Stomach smooth muscle (tissue), 2 donors: ENCODE results near the gene WSCD2.

Experiments used
- H3K27ac ChIP-seq: one replicate; pipeline ENCODE4 v1.7.0; 2013; ENCODE audit warnings: mild to moderate bottlenecking, low read length, inconsistent platforms
- H3K27me3 ChIP-seq, 2 donors: one replicate each; pipeline ENCODE4 v1.7.0; 2013; ENCODE audit warnings: low read length in 2 of 2; ENCODE audit not compliant: insufficient read depth in 2 of 2, control insufficient read depth in 1 of 2
- H3K36me3 ChIP-seq, 2 donors: one replicate each; pipeline ENCODE4 v1.7.0; 2013; ENCODE audit warnings: low read length in 2 of 2; ENCODE audit not compliant: control insufficient read depth in 2 of 2, insufficient read depth in 2 of 2
- H3K4me1 ChIP-seq: one replicate; pipeline ENCODE4 v1.7.0; 2013; ENCODE audit warnings: low read length; ENCODE audit not compliant: control insufficient read depth, insufficient read depth
- H3K4me3 ChIP-seq, 2 donors: one replicate each; pipeline ENCODE4 v1.7.0; 2013; ENCODE audit warnings: low read length in 2 of 2
- H3K9ac ChIP-seq, 2 donors: one replicate each; pipeline ENCODE4 v1.7.0; 2013; ENCODE audit warnings: low read length in 2 of 2, mild to moderate bottlenecking in 1 of 2
- H3K9me3 ChIP-seq, 2 donors: one replicate each; pipeline ENCODE4 v1.7.0; 2013; ENCODE audit warnings: low read length in 2 of 2; ENCODE audit not compliant: control insufficient read depth in 2 of 2
- donor health status: healthy.
- donor health status: Pancreatic carcinoma.

WSCD2 gene

DNA sequence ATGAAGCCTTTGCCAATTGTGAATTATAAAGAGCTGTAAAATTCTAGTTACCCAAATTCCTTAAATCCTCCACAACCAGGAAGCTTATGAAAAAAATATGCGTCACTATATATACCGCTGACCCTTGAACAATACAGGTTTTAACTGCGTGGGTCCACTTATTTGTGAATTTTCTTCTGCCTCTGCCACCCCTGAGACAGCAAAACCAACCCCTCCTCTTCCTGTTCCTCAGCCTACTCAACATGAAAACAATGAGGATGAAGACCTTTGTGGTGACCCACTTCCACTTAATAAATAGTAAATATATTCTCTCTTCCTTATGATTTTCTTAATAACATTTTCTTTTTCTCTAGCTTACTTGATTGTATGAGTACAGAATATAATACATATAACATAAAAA, 167.9 kb downstream of the WSCD2 start:
- Histone ChIP-seq H3K27ac (no peak overlapping the region), H3K27me3 (peaks cover 0 to 2% of the 10 kb centered on the region in 2 donors), H3K9ac (no peak overlapping the region), H3K36me3 (no peaks in the 10 kb centered on the region), H3K9me3 (no peaks in the 10 kb centered on the region), H3K4me1 (peaks cover 4% of the 10 kb centered on the region), H3K4me3 (no peak overlapping the region)

DNA sequence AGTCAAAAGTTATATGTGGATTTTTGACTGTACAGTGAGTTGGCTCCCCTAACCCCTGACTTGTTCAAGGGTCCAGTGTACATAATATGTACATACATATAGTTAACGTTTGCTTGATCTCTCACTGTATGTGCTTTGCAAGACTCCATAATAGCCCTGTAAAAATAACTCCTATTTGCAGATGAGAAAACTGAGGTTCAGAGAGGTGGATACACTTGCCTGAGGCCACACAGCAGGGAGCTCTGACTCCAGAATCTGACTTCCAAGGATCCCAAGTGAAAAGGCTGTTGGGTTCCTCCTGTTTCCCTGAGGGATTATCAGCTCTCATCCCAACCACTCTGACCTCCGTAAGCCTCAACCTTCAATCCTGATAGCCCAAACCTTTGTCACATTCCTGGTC, 168.3 kb downstream of the WSCD2 start:
- H3K27ac ChIP-seq: no peak overlapping the region
- H3K27me3 ChIP-seq: peaks cover 0 to 2% of the 10 kb centered on the region in 2 donors
- peaks cover 6% of the 10 kb centered on the region for H3K4me1 ChIP-seq
- H3K9me3 ChIP-seq: no peaks in the 10 kb centered on the region
- H3K36me3 ChIP-seq: no peaks in the 10 kb centered on the region
- no peak overlapping the region for H3K9ac ChIP-seq
- H3K4me3 ChIP-seq: no peak overlapping the region

DNA sequence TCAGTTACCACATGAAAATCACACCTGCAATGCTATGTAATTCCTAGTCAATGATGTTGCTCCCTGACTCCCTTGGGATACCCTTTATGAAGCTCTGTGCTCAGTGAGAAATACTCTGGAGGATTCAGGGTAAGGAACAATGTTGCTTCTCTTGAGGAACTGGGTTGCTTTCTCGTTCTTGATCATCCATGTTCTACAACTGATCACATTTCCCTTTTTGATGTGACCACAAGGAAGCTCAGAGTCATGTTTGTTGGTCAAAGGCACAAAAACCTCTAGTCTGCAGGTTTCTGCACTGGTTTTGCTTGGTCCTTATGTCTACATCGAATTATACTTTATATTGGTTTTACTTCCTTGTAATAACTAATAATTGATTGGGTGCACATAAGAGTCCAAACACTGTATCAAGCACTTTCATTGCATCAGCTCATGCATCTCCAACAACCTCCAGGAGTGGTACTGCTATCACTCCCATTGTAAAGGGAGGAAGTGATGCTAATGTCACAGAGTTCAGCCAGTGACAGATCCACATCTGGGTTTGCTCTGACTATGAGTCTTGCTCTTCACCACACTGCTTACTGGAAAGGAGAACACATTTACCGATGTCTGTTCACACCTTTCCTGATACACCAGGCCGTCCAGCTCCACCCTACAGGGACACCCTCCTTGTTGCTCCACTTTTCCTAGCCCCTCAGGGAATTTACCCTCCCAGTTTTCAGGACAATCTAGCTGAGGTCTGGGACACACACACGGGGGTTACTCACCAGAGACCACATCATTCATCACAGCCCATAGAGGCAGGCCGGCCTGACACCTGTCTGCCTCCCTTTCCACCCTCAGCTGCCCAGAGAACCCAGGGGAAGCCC, 169.0 kb downstream of the WSCD2 start:
- Histone ChIP-seq H3K36me3 (no peaks in the 10 kb centered on the region), H3K27me3 (peaks cover 0 to 2% of the 10 kb centered on the region in 2 donors), H3K4me1 (peaks cover 11% of the 10 kb centered on the region), H3K4me3 (no peak overlapping the region), H3K27ac (no peak overlapping the region), H3K9ac (no peak overlapping the region), H3K9me3 (no peaks in the 10 kb centered on the region)

DNA sequence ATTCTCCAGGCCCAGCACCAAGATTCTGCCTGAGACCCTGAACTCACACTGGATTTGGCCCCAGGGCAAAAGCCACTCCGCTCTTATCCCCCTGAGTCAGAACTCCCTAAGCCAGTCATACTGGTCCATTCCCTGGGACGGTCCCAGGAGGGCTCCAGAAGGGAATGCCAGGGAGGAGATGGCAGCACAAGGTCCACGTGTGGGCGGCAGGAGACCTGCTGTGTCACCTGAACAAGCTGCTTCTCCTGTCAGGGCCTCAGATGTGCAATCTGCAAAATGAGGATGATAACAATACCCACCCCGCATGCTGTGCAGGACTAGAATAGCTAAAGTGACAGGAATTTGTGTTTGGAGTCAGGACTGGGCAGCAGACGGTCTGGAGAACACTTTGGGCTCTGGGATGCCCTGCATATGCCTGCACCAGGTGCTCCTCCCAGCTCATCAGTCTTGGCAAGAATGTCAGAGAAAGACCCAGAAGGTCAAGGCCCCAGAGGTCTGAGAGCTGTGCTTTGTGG, 169.7 kb downstream of the WSCD2 start:
- H3K9ac ChIP-seq: no peak overlapping the region
- H3K27me3 ChIP-seq: peaks cover 0 to 2% of the 10 kb centered on the region in 2 donors
- H3K36me3 ChIP-seq: no peaks in the 10 kb centered on the region
- no peak overlapping the region for H3K4me3 ChIP-seq
- H3K9me3 ChIP-seq: no peaks in the 10 kb centered on the region
- H3K4me1 ChIP-seq: peaks cover 18% of the 10 kb centered on the region
- no peak overlapping the region for H3K27ac ChIP-seq

- Histone ChIP-seq H3K9me3 (no peaks in the 10 kb centered on the region), H3K36me3 (no peaks in the 10 kb centered on the region), H3K27ac (no peak overlapping the region), H3K27me3 (peaks cover 0 to 2% of the 10 kb centered on the region in 2 donors), H3K9ac (no peak overlapping the region), H3K4me3 (no peak overlapping the region), H3K4me1 (peaks cover 25% of the 10 kb centered on the region)
Observed at GRCh38 chr12:108299516-108299915, 170.4 kb downstream of the WSCD2 start.
